IPS-18a (cell line): ENCODE measurements around the gene UBE2F.

Experiments used
- H3K27ac ChIP-seq: one replicate; pipeline ENCODE4 v1.5.1; 2013; ENCODE audit warnings: low read length
- H3K27me3 ChIP-seq: one replicate; pipeline ENCODE4 v1.6.1; 2013; ENCODE audit warnings: mild to moderate bottlenecking, low read length; ENCODE audit not compliant: control insufficient read depth, insufficient read depth
- H3K36me3 ChIP-seq: one replicate; pipeline ENCODE4 v1.6.1; 2013; ENCODE audit warnings: low read depth, low read length; ENCODE audit not compliant: control insufficient read depth
- H3K4me1 ChIP-seq: one replicate; pipeline ENCODE4 v1.6.1; 2013; ENCODE audit warnings: low read depth, low read length; ENCODE audit not compliant: control insufficient read depth
- H3K4me3 ChIP-seq: one replicate; pipeline ENCODE4 v1.5.1; 2013; ENCODE audit warnings: low read length
- H3K9ac ChIP-seq: one replicate; pipeline ENCODE4 v1.6.1; 2013; ENCODE audit warnings: mild to moderate bottlenecking, low read length, moderate library complexity
- H3K9me3 ChIP-seq: one replicate; pipeline ENCODE4 v1.6.1; 2013; ENCODE audit warnings: low read depth, low read length; ENCODE audit not compliant: control insufficient read depth

Gene UBE2F

GRCh38 chr2:237929979-237930378 is 36.8 kb upstream of the UBE2F start:
- Histone ChIP-seq H3K9ac (no peak overlapping the region), H3K27me3 (no peaks in the 10 kb centered on the region), H3K27ac (no peak overlapping the region), H3K9me3 (peaks cover 9% of the 10 kb centered on the region), H3K4me3 (no peak overlapping the region), H3K4me1 (no peaks in the 10 kb centered on the region), H3K36me3 (no peaks in the 10 kb centered on the region)

- Histone ChIP-seq H3K4me1 (no peaks in the 10 kb centered on the region), H3K4me3 (no peak overlapping the region), H3K27ac (no peak overlapping the region), H3K9ac (no peak overlapping the region), H3K9me3 (peaks cover 9% of the 10 kb centered on the region), H3K36me3 (no peaks in the 10 kb centered on the region), H3K27me3 (no peaks in the 10 kb centered on the region)
Measured at GRCh38 chr2:237931205-237931721, 35.6 kb upstream of the UBE2F start.

DNA sequence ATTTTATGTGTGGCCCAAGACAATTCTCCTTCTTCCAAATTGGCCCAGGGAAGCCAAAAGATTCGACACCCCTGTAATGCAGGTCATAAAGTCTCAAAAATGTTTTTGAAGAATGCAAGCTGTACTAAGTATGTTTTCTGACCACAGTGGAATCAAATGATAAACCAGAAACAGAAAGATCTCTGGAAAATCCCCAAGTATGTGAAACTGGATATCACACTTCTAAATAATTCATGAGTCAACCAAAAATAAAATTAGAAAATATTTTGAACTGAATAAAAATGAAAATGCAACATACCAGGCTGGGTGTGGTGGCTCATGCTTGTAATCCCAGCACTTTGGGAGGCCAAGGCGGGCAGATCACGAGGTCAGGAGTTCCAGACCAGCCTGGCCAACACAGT is 34.1 kb upstream of the UBE2F start:
- Histone ChIP-seq H3K36me3 (no peaks in the 10 kb centered on the region), H3K4me3 (no peak overlapping the region), H3K9ac (no peak overlapping the region), H3K27me3 (no peaks in the 10 kb centered on the region), H3K27ac (no peak overlapping the region), H3K4me1 (no peaks in the 10 kb centered on the region), H3K9me3 (peaks cover 9% of the 10 kb centered on the region)

GRCh38 chr2:237934186-237934585 is 32.6 kb upstream of the UBE2F start:
- no peak overlapping the region for H3K9ac ChIP-seq
- H3K36me3 ChIP-seq = no peaks in the 10 kb centered on the region
- H3K27me3 ChIP-seq = no peaks in the 10 kb centered on the region
- H3K27ac ChIP-seq = no peak overlapping the region
- H3K9me3 ChIP-seq = peaks cover 9% of the 10 kb centered on the region
- no peak overlapping the region for H3K4me3 ChIP-seq
- no peaks in the 10 kb centered on the region for H3K4me1 ChIP-seq

- no peak overlapping the region for H3K4me3 ChIP-seq
- H3K9me3 ChIP-seq = peaks cover 1% of the 10 kb centered on the region
- no peaks in the 10 kb centered on the region for H3K4me1 ChIP-seq
- no peaks in the 10 kb centered on the region for H3K27me3 ChIP-seq
- H3K36me3 ChIP-seq = no peaks in the 10 kb centered on the region
- H3K27ac ChIP-seq = no peak overlapping the region
- no peak overlapping the region for H3K9ac ChIP-seq
Measured at GRCh38 chr2:237935740-237936452, 30.9 kb upstream of the UBE2F start.

DNA sequence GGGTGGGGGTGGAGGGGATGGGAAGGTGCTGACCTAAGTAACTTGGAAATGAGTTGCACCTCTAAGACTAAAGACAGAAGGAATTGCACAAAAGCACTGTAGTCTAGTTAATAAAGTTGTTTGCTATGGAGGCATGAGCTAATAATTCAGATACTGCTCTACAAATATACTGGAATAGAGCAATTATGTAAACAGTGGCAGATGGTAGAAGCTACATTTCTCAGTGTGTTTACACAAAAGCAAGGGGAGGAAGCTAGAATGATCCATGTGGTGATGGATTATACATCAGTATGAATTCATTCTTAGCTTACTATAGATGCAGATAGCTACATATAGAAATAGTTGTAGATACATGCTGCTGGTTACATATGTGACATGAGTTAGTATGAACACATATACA is 27.6 kb upstream of the UBE2F start:
- Histone ChIP-seq H3K9me3 (peaks cover 5% of the 10 kb centered on the region), H3K4me3 (no peak overlapping the region), H3K4me1 (no peaks in the 10 kb centered on the region), H3K9ac (no peak overlapping the region), H3K27me3 (no peaks in the 10 kb centered on the region), H3K27ac (no peak overlapping the region), H3K36me3 (no peaks in the 10 kb centered on the region)

DNA sequence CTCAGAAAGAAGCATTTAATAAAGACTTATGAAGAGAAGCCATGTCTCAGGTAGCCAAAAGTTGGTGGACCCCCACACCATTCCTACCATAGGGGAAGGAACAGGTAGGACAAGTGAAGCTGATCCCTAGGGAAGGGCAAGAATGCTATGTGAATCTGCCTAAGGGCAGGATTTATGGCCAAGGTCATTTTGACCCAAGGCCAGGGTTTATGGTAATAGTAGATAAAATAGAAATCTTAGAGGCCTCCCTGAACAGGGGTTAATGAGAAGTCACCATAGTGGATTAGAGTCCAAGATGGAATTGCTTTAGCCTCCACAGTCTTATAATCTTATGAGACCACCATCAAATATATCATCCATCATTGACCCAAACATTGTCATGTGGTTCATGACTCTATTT is 26.0 kb upstream of the UBE2F start:
- Histone ChIP-seq H3K9me3 (peaks cover 8% of the 10 kb centered on the region), H3K27me3 (no peaks in the 10 kb centered on the region), H3K9ac (no peak overlapping the region), H3K36me3 (no peaks in the 10 kb centered on the region), H3K4me1 (no peaks in the 10 kb centered on the region), H3K4me3 (no peak overlapping the region), H3K27ac (no peak overlapping the region)

DNA sequence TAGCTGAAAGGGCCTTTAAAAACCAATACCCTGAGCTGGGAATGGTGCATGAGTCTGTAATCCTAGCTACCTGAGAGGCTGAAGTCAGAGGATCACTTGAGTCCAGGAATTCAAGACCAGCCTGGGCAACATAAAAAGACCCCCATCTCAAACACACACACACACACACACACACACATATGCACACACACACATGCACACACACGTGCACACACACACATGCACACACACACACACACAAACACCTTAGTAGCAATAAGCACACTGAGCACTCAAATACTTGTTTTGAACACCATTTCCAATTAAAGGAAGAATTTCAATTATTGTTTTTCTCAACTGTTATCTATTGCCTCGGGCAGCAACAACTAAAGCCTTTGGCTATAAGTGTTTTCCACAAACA is 25.6 kb upstream of the UBE2F start:
- Histone ChIP-seq H3K4me1 (no peaks in the 10 kb centered on the region), H3K4me3 (no peak overlapping the region), H3K9ac (no peak overlapping the region), H3K9me3 (peaks cover 8% of the 10 kb centered on the region), H3K36me3 (no peaks in the 10 kb centered on the region), H3K27me3 (no peaks in the 10 kb centered on the region), H3K27ac (no peak overlapping the region)

GRCh38 chr2:237942513-237942899 is 24.3 kb upstream of the UBE2F start:
- Histone ChIP-seq H3K4me3 (no peak overlapping the region), H3K9me3 (peaks cover 8% of the 10 kb centered on the region), H3K27me3 (no peaks in the 10 kb centered on the region), H3K4me1 (no peaks in the 10 kb centered on the region), H3K27ac (no peak overlapping the region), H3K9ac (no peak overlapping the region), H3K36me3 (no peaks in the 10 kb centered on the region)

- no peak overlapping the region for H3K27ac ChIP-seq
- no peaks in the 10 kb centered on the region for H3K4me1 ChIP-seq
Measured at GRCh38 chr2:237943395-237944094, 23.3 kb upstream of the UBE2F start.

GRCh38 chr2:237944302-237944701 is 22.5 kb upstream of the UBE2F start:
- Histone ChIP-seq H3K9ac (no peak overlapping the region), H3K27ac (no peak overlapping the region), H3K9me3 (peaks cover 8% of the 10 kb centered on the region)

More at GRCh38 chr2:237943395-237944094, 23.3 kb upstream of the UBE2F start:
- Histone ChIP-seq H3K9ac (no peak overlapping the region), H3K9me3 (peaks cover 8% of the 10 kb centered on the region), H3K36me3 (no peaks in the 10 kb centered on the region), H3K27me3 (no peaks in the 10 kb centered on the region), H3K4me3 (no peak overlapping the region)

GRCh38 chr2:237946423-237946822 is 20.4 kb upstream of the UBE2F start:
- no peak overlapping the region for H3K9ac ChIP-seq
- peaks cover 8% of the 10 kb centered on the region for H3K9me3 ChIP-seq
- no peak overlapping the region for H3K4me3 ChIP-seq
- no peak overlapping the region for H3K27ac ChIP-seq
- H3K4me1 ChIP-seq = no peaks in the 10 kb centered on the region
- H3K27me3 ChIP-seq = no peaks in the 10 kb centered on the region
- no peaks in the 10 kb centered on the region for H3K36me3 ChIP-seq

More at GRCh38 chr2:237944302-237944701, 22.5 kb upstream of the UBE2F start:
- H3K4me1 ChIP-seq = no peaks in the 10 kb centered on the region
- no peaks in the 10 kb centered on the region for H3K27me3 ChIP-seq
- H3K4me3 ChIP-seq = no peak overlapping the region
- no peaks in the 10 kb centered on the region for H3K36me3 ChIP-seq
